GM23248 (cell line): ENCODE measurements around the gene TTLL1.

ENCODE experiments used
- EZH2 ChIP-seq: fragments of 200-600 bp; sonication (generic); IDR thresholded peaks from 2 replicates; pipeline ENCODE4 v1.6.1; 2018; ENCODE audit warnings: antibody characterized with exemption, mild to moderate bottlenecking; ENCODE audit not compliant: insufficient read depth, poor library complexity, severe bottlenecking
- EZH2phosphoT487 ChIP-seq: fragments of 200-600 bp; sonication (generic); IDR thresholded peaks from 2 replicates; pipeline ENCODE4 v1.6.1; 2018; ENCODE audit warnings: antibody characterized with exemption, moderate library complexity, mild to moderate bottlenecking, low read depth; ENCODE audit not compliant: insufficient read depth

GRCh38 chr22:42993651-42994275, 95.4 kb downstream of the TTLL1 start:
- TF ChIP-seq EZH2, result no peak
- no peak for TF ChIP-seq EZH2phosphoT487
